Measurements from ENCODE around the gene SAYSD1.

Gene SAYSD1

GRCh38 chr6:39073471-39074355 lies 41.3 kb downstream of the SAYSD1 start:
- H3K4me2 ChIP-seq (ENCODE audit: low read length): no peak overlapping the region
- no peaks in the 10 kb centered on the region for H3K4me1 ChIP-seq (ENCODE audit: control insufficient read depth, low read length)
- no peaks in the 10 kb centered on the region for H3F3A ChIP-seq (ENCODE audit: control insufficient read depth, insufficient read depth)
- H3K27ac ChIP-seq (ENCODE audit: low read depth, low read length): no peak overlapping the region
- H3K36me3 ChIP-seq (ENCODE audit: control insufficient read depth, low read length): no peaks in the 10 kb centered on the region
- H3K9me3 ChIP-seq (ENCODE audit: control insufficient read depth, insufficient read depth, low read length): no peaks in the 10 kb centered on the region
- no peaks in the 10 kb centered on the region for H3K9me2 ChIP-seq (replicated peaks; ENCODE audit: control insufficient read depth, low read length)
- no peak overlapping the region for H3K4me3 ChIP-seq (ENCODE audit: low read length)
- H3K27me3 ChIP-seq (ENCODE audit: control insufficient read depth, low read length): no peaks in the 10 kb centered on the region
- H4K20me1 ChIP-seq (ENCODE audit: control insufficient read depth, insufficient read depth, low read depth, low read length): no peaks in the 10 kb centered on the region
- no peak for TF ChIP-seq CTCF (IDR thresholded peaks at IDR 0.05; ENCODE audit: low read depth, low read length, poor library complexity, severe bottlenecking)
- TF ChIP-seq EZH2phosphoT487 (IDR thresholded peaks at IDR 0.05; ENCODE audit: borderline replicate concordance, low read length): no peak
- no peaks in the 10 kb centered on the region for H3K79me2 ChIP-seq (ENCODE audit: control insufficient read depth, low read length)

GRCh38 chr6:39072830-39073229 lies 42.2 kb downstream of the SAYSD1 start:
- H3K36me3 ChIP-seq (ENCODE audit: control insufficient read depth, low read length): no peaks in the 10 kb centered on the region
- no peaks in the 10 kb centered on the region for H3K79me2 ChIP-seq (ENCODE audit: control insufficient read depth, low read length)
- H3K27me3 ChIP-seq (ENCODE audit: control insufficient read depth, low read length): no peaks in the 10 kb centered on the region
- H3K4me1 ChIP-seq (ENCODE audit: control insufficient read depth, low read length): no peaks in the 10 kb centered on the region
- H3K27ac ChIP-seq (ENCODE audit: low read depth, low read length): no peak overlapping the region
- no peak overlapping the region for H3K4me3 ChIP-seq (ENCODE audit: low read length)
- H3K9me3 ChIP-seq (ENCODE audit: control insufficient read depth, insufficient read depth, low read length): no peaks in the 10 kb centered on the region
- H4K20me1 ChIP-seq (ENCODE audit: control insufficient read depth, insufficient read depth, low read depth, low read length): no peaks in the 10 kb centered on the region
- H3K4me2 ChIP-seq (ENCODE audit: low read length): no peak overlapping the region
- TF ChIP-seq CTCF (IDR thresholded peaks at IDR 0.05; ENCODE audit: low read depth, low read length, poor library complexity, severe bottlenecking) (no peak), EZH2phosphoT487 (IDR thresholded peaks at IDR 0.05; ENCODE audit: borderline replicate concordance, low read length) (no peak)
- H3F3A ChIP-seq (ENCODE audit: control insufficient read depth, insufficient read depth): no peaks in the 10 kb centered on the region
- H3K9me2 ChIP-seq (replicated peaks; ENCODE audit: control insufficient read depth, low read length): no peaks in the 10 kb centered on the region

GRCh38 chr6:39068391-39068790 lies 46.6 kb downstream of the SAYSD1 start:
- Histone ChIP-seq H3K9me3 (ENCODE audit: control insufficient read depth, insufficient read depth, low read length) (no peaks in the 10 kb centered on the region), H3F3A (ENCODE audit: control insufficient read depth, insufficient read depth) (no peaks in the 10 kb centered on the region), H3K79me2 (ENCODE audit: control insufficient read depth, low read length) (no peaks in the 10 kb centered on the region), H4K20me1 (ENCODE audit: control insufficient read depth, insufficient read depth, low read depth, low read length) (no peaks in the 10 kb centered on the region), H3K27ac (ENCODE audit: low read depth, low read length) (no peak overlapping the region), H3K9me2 (replicated peaks; ENCODE audit: control insufficient read depth, low read length) (no peaks in the 10 kb centered on the region), H3K4me1 (ENCODE audit: control insufficient read depth, low read length) (no peaks in the 10 kb centered on the region), H3K4me3 (ENCODE audit: low read length) (no peak overlapping the region), H3K36me3 (ENCODE audit: control insufficient read depth, low read length) (no peaks in the 10 kb centered on the region), H3K4me2 (ENCODE audit: low read length) (no peak overlapping the region), H3K27me3 (ENCODE audit: control insufficient read depth, low read length) (no peaks in the 10 kb centered on the region)
- TF ChIP-seq CTCF (IDR thresholded peaks at IDR 0.05; ENCODE audit: low read depth, low read length, poor library complexity, severe bottlenecking): no peak
- no peak for TF ChIP-seq EZH2phosphoT487 (IDR thresholded peaks at IDR 0.05; ENCODE audit: borderline replicate concordance, low read length)
